HEK293 (cell line): ENCODE measurements around the gene RSPH3.

Source experiments
- CTCF ChIA-PET: fragments of 350-600 bp; formaldehyde crosslinking; extraction: SDS; loops from one replicate; lab custom pipeline; 2021; ENCODE audit warnings: antibody characterized with exemption; lab: Yijun Ruan, JAX
- POLR2A ChIA-PET: fragments of 300-600 bp; formaldehyde crosslinking; extraction: SDS; loops from one replicate; lab custom pipeline; 2020; ENCODE audit warnings: antibody characterized with exemption, inconsistent platforms; lab: Yijun Ruan, JAX
- H3K27ac ChIP-seq: fragments of 200-500 bp; sonication (Bioruptor generic); 2 replicates; pipeline ENCODE4 v1.5.1; 2014; ENCODE audit warnings: low read depth, low read length, control low read depth, inconsistent platforms; ENCODE audit errors: extremely low read depth
- H3K36me3 ChIP-seq, 2 experiments: fragments of 200-500 bp in 1 of 2; sonication (Bioruptor generic) in 1 of 2; 1 replicate in 1 of 2; 2 replicates in 1 of 2; pipeline ENCODE4 v1.5.1; 2014 to 2017; ENCODE audit warnings: inconsistent platforms in 2 of 2, low read length in 2 of 2; ENCODE audit not compliant: control insufficient read depth in 2 of 2, insufficient read depth in 1 of 2
- H3K4me1 ChIP-seq: fragments of 200-500 bp; sonication (Bioruptor generic); 2 replicates; pipeline ENCODE4 v1.5.1; 2014; ENCODE audit warnings: mild to moderate bottlenecking, low read length, inconsistent platforms; ENCODE audit not compliant: control insufficient read depth, insufficient read depth
- H3K4me3 ChIP-seq: 2 replicates; pipeline ENCODE4 v1.5.1; 2011; ENCODE audit warnings: low read depth, mild to moderate bottlenecking, control low read depth, low read length, moderate library complexity
- H3K9me3 ChIP-seq: fragments of 200-500 bp; sonication (Bioruptor generic); 2 replicates; pipeline ENCODE4 v1.5.1; 2014; ENCODE audit warnings: low read depth, low read length, inconsistent platforms; ENCODE audit not compliant: control insufficient read depth, insufficient read depth
- GFI1B ChIP-seq: fragments of 450-650 bp; formaldehyde crosslinking; IDR thresholded peaks from 2 replicates; pipeline ENCODE4 v1.5.1; 2016; ENCODE audit warnings: missing biosample characterization, missing genetic modification characterization
- KLF10 ChIP-seq: fragments of 450-650 bp; IDR thresholded peaks from 2 replicates; pipeline ENCODE4 v1.5.1; 2018; ENCODE audit warnings: missing biosample characterization, mild to moderate bottlenecking, missing genetic modification characterization
- SP7 ChIP-seq: fragments of 450-650 bp; formaldehyde crosslinking; IDR thresholded peaks from 2 replicates; pipeline ENCODE4 v1.5.1; 2016; ENCODE audit warnings: missing biosample characterization, missing genetic modification characterization
- ZBTB8A ChIP-seq: fragments of 450-650 bp; formaldehyde crosslinking; IDR thresholded peaks from 2 replicates; pipeline ENCODE4 v1.5.1; 2016; ENCODE audit warnings: missing biosample characterization, missing genetic modification characterization
- ZNF214 ChIP-seq: fragments of 450-650 bp; formaldehyde crosslinking; IDR thresholded peaks from 2 replicates; pipeline ENCODE4 v1.5.1; 2017; ENCODE audit warnings: missing biosample characterization, mild to moderate bottlenecking, missing genetic modification characterization, borderline replicate concordance
- ZNF266 ChIP-seq: fragments of 450-650 bp; formaldehyde crosslinking; IDR thresholded peaks from 2 replicates; pipeline ENCODE4 v1.5.1; 2016; ENCODE audit warnings: missing biosample characterization, missing genetic modification characterization, low read depth
- ZNF335 ChIP-seq: fragments of 450-650 bp; formaldehyde crosslinking; conservative IDR thresholded peaks from 2 replicates; pipeline ENCODE4 v1.5.1; 2016; ENCODE audit warnings: missing biosample characterization, missing genetic modification characterization
- ZNF600 ChIP-seq: fragments of 450-650 bp; formaldehyde crosslinking; IDR thresholded peaks from 2 replicates; pipeline ENCODE4 v1.5.1; 2016; ENCODE audit warnings: missing biosample characterization, missing genetic modification characterization
- ZNF843 ChIP-seq: fragments of 450-650 bp; formaldehyde crosslinking; IDR thresholded peaks from 2 replicates; pipeline ENCODE4 v1.5.1; 2016; ENCODE audit warnings: missing biosample characterization, missing genetic modification characterization
- TF ChIP-seq, protein P1 (sequence below): fragments of 450-650 bp; formaldehyde crosslinking; IDR thresholded peaks from 2 replicates; pipeline ENCODE4 v1.5.1; 2016; ENCODE audit warnings: missing biosample characterization, missing genetic modification characterization, borderline replicate concordance
- TF ChIP-seq, protein P2 (sequence below): fragments of 450-650 bp; formaldehyde crosslinking; IDR thresholded peaks from 2 replicates; pipeline ENCODE4; 2016; ENCODE audit warnings: missing biosample characterization, missing genetic modification characterization
- TF ChIP-seq, protein P3 (sequence below): fragments of 450-650 bp; formaldehyde crosslinking; optimal IDR thresholded peaks from 2 replicates; pipeline ENCODE3; 2016; ENCODE audit warnings: missing biosample characterization, mild to moderate bottlenecking, missing genetic modification characterization
- TF ChIP-seq, protein P4 (sequence below): fragments of 450-650 bp; formaldehyde crosslinking; IDR thresholded peaks from 2 replicates; pipeline ENCODE4 v1.5.1; 2016; ENCODE audit warnings: missing biosample characterization, missing genetic modification characterization

RSPH3 gene

DNA sequence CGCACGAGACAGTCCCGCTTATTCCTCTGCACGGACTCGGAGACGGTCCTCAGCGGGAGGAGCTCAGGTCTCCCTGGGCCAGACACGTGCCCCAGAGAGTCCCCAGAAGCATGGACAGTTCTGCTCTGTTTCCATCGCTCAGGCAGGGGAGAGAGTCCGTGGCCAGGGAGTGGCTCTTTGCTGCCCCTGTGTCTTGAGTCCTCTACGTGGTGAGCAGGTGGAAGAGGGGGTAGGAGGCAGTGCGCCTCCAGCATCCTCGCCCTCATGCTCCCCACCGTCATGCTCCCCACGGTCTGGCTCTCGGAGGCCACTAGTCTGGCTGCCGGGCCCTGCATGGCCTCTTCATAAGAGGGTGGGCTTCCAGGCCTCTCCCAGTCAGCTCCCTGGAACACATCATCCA is 35.9 kb upstream of the RSPH3 start:
- Histone ChIP-seq H3K36me3 (no peaks in the 10 kb centered on the region), H3K27ac (no peak overlapping the region), H3K4me3 (no peak overlapping the region), H3K4me1 (no peaks in the 10 kb centered on the region), H3K9me3 (no peaks in the 10 kb centered on the region)
- TF ChIP-seq ZNF266: no peak
- TF ChIP-seq ZNF214 (tag by site-specific recombination): no peak
- TF ChIP-seq ZNF335 (tag by site-specific recombination): no peak
- TF ChIP-seq ZBTB8A: no peak
- TF ChIP-seq ZNF843 (tag by site-specific recombination): no peak
- TF ChIP-seq, protein P1, sequence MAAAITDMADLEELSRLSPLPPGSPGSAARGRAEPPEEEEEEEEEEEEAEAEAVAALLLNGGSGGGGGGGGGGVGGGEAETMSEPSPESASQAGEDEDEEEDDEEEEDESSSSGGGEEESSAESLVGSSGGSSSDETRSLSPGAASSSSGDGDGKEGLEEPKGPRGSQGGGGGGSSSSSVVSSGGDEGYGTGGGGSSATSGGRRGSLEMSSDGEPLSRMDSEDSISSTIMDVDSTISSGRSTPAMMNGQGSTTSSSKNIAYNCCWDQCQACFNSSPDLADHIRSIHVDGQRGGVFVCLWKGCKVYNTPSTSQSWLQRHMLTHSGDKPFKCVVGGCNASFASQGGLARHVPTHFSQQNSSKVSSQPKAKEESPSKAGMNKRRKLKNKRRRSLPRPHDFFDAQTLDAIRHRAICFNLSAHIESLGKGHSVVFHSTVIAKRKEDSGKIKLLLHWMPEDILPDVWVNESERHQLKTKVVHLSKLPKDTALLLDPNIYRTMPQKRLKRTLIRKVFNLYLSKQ (tag by site-specific recombination): no peak
- TF ChIP-seq, protein P2, sequence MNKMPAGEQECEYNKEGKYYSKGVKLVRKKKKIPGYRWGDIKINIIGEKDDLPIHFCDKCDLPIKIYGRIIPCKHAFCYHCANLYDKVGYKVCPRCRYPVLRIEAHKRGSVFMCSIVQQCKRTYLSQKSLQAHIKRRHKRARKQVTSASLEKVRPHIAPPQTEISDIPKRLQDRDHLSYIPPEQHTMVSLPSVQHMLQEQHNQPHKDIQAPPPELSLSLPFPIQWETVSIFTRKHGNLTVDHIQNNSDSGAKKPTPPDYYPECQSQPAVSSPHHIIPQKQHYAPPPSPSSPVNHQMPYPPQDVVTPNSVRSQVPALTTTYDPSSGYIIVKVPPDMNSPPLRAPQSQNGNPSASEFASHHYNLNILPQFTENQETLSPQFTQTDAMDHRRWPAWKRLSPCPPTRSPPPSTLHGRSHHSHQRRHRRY (tag by site-specific recombination): no peak
- no peak for TF ChIP-seq SP7
- TF ChIP-seq, protein P3, sequence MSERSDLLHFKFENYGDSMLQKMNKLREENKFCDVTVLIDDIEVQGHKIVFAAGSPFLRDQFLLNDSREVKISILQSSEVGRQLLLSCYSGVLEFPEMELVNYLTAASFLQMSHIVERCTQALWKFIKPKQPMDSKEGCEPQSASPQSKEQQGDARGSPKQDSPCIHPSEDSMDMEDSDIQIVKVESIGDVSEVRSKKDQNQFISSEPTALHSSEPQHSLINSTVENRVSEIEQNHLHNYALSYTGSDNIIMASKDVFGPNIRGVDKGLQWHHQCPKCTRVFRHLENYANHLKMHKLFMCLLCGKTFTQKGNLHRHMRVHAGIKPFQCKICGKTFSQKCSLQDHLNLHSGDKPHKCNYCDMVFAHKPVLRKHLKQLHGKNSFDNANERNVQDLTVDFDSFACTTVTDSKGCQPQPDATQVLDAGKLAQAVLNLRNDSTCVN (tag by site-specific recombination): no peak
- TF ChIP-seq ZNF600 (tag by site-specific recombination): no peak
- ChIA-PET CTCF (interaction anchor here (0.7 to 1.8 kb wide), 3 partner anchors 67 to 1368 kb away, joined by 3 to 5 read pairs (median 3); no protein-coding TSS in a partner anchor), POLR2A (no interaction called here)

DNA sequence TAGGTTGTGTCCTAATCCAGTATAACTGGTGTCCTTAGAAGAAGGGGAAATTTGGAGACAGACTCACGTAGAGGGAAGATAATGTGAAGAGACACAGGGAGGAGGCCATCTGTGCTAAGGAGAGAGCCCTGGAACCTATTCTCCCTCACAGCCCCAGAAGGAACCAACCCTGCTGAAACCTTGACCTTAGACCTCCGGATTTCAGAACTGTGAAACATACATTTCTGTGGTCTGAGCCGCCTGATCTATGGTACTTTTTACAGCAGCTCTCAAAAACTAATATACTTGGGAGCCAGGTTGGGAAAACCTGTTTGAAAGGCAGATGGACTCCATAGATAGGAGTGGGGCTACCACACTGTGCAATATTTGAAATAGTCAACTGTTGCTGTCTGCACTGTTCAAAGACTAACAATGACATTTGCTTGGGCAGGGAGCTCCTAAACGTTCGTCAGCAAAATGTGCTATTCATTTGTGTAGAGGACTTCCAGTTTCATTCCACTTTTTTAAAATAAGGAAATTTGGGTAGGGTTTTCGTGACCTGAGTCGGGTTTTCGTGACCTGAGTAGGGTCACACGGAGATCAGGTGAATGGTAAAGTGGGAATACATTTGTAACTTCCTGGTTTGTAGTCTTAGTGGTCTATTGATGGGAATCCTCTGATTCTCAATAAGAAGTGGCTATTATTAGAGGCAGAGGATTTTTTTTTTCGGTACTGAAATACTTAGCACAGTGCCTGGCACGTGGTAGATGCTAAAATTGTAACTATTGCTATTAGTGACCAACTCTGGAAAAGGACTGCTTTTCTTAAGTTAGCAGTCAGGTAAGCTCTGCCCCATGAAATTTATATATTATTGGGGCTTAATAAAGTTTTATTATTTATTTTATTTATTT is 33.4 kb upstream of the RSPH3 start:
- POLR2A ChIA-PET: no interaction called here
- Histone ChIP-seq H3K4me3 (no peak overlapping the region), H3K9me3 (no peaks in the 10 kb centered on the region), H3K27ac (no peak overlapping the region), H3K4me1 (no peaks in the 10 kb centered on the region), H3K36me3 (no peaks in the 10 kb centered on the region)
- CTCF ChIA-PET: interaction anchor here (0.7 to 2.0 kb wide), 5 partner anchors 9 to 101 kb away, joined by 3 to 9 read pairs (median 4); no protein-coding TSS in a partner anchor
- TF ChIP-seq KLF10: no peak

DNA sequence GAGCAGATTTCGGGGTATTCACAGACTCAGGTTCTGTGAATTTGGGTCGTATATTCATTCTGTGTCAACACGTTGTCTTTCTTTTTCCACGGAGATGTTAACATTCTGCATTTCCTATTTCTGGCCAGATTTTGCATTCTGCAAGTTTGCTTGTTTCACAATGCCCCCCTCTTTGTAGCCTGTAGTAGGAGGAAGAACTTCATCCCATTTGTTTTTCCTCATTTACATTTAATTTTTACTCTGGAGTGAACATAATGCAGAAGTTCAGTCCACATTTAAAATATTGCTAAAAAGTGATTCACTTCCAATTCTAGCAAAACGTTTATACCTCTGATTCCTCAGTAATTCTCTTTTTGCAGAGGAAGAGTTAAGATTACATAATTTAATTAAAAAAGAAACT is 31.8 kb upstream of the RSPH3 start:
- no peak overlapping the region for H3K4me3 ChIP-seq
- H3K36me3 ChIP-seq: no peaks in the 10 kb centered on the region
- H3K27ac ChIP-seq: no peak overlapping the region
- TF ChIP-seq GFI1B (tag by site-specific recombination): no peak
- TF ChIP-seq, protein P4, sequence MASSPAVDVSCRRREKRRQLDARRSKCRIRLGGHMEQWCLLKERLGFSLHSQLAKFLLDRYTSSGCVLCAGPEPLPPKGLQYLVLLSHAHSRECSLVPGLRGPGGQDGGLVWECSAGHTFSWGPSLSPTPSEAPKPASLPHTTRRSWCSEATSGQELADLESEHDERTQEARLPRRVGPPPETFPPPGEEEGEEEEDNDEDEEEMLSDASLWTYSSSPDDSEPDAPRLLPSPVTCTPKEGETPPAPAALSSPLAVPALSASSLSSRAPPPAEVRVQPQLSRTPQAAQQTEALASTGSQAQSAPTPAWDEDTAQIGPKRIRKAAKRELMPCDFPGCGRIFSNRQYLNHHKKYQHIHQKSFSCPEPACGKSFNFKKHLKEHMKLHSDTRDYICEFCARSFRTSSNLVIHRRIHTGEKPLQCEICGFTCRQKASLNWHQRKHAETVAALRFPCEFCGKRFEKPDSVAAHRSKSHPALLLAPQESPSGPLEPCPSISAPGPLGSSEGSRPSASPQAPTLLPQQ (tag by site-specific recombination): no peak
- H3K4me1 ChIP-seq: no peaks in the 10 kb centered on the region
- CTCF ChIA-PET: interaction anchor here (0.9 to 2.0 kb wide), 3 partner anchors 11 to 102 kb away, joined by 3 to 9 read pairs (median 5); no protein-coding TSS in a partner anchor
- POLR2A ChIA-PET: no interaction called here
- H3K9me3 ChIP-seq: no peaks in the 10 kb centered on the region
